Stimulated activated CD4-positive, alpha-beta T cell treated with anti-CD3 and anti-CD28 coated beads, Interleukin-2, amount 100 ng/mL, for 4 hours (primary cell): ENCODE data around the gene PCDHGB5.
"Not testable (repeated sequence)": the region's sequence is repeated elsewhere in the genome, so short reads cannot be mapped to it uniquely, and the experiment has no call there.

Experiments
- DNase-seq: peaks from one replicate; pipeline ENCODE4 v3.0.0-alpha.2; 2020; ENCODE audit warnings: low read depth

The PCDHGB5 gene

DNA sequence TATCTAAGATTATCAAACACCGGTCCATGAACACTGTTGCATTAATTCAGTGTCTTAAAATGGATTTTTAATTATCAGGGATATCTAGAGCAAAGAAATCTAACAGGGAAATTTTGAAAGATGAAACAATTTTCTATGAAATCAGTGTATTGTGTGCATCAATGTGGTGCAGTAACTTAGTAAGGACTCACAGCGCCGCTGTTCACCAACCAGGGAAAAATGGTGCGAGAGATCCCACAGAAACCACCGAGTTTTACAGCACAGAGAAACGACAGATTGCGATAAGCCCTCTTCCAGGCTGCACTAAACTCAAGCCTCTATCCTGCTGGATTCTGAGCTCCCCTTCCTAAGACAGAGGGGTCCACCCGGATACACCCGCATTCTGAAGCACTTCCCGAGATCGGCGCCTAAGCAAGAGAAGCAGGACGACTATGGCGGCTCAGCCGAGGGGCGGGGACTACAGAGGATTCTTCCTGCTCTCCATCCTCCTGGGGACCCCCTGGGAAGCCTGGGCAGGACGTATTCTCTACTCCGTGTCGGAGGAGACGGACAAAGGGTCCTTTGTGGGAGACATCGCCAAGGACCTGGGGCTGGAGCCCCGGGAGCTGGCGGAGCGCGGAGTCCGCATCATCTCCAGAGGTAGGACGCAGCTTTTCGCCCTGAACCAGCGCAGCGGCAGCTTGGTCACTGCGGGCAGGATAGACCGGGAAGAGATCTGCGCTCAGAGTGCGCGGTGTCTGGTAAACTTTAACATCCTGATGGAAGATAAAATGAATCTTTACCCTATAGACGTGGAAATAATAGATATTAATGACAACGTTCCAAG lies 15.1 kb upstream of the PCDHGB5 start, which contains the start of gene PCDHGA7:
TSS of gene PCDHGA7 (plus strand) at position 274 of the 826 bp plus-strand sequence. CDS start at position 432, 158 bp downstream.
- no peak for DNase-seq

GRCh38 chr5:141383345-141383744 lies 14.4 kb upstream of the PCDHGB5 start:
- DNase-seq: no peak

DNA sequence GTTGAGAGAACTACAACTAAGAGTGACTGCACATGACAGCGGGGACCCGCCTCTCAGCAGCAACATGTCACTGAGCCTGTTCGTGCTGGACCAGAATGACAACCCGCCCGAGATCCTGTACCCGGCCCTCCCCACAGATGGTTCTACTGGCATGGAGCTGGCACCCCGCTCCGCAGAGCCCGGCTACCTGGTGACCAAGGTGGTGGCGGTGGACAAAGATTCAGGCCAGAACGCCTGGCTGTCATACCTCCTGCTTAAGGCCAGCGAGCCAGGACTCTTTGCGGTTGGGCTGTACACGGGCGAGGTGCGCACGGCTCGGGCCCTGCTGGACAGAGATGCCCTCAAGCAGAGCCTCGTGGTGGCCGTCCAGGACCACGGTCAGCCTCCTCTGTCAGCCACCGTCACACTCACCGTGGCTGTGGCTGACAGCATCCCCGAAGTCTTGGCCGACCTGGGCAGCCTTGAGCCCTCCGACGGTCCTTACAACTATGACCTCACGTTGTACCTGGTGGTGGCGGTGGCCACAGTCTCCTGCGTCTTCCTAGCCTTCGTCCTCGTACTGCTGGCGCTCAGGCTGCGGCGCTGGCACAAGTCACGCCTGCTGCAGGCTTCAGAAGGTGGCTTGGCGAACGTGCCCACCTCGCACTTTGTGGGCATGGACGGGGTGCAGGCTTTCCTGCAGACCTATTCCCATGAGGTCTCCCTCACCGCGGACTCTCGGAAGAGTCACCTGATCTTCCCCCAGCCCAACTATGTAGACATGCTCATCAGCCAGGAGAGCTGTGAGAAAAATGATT lies 13.1 kb upstream of the PCDHGB5 start:
- DNase-seq: no peak

GRCh38 chr5:141387557-141388311 lies 10.0 kb upstream of the PCDHGB5 start, which contains the start of gene PCDHGB4:
Gene PCDHGB4, plus strand, starts transcription at chr5:141387698. Its CDS starts 187 bp downstream, at chr5:141387885.
- DNase-seq: not testable (repeated sequence)

- DNase-seq: no peak
These were observed 9.1 kb upstream of the PCDHGB5 start for GRCh38 chr5:141388661-141389060.

- DNase-seq: no peak
These were observed 8.3 kb upstream of the PCDHGB5 start for GRCh38 chr5:141389153-141390042.

DNA sequence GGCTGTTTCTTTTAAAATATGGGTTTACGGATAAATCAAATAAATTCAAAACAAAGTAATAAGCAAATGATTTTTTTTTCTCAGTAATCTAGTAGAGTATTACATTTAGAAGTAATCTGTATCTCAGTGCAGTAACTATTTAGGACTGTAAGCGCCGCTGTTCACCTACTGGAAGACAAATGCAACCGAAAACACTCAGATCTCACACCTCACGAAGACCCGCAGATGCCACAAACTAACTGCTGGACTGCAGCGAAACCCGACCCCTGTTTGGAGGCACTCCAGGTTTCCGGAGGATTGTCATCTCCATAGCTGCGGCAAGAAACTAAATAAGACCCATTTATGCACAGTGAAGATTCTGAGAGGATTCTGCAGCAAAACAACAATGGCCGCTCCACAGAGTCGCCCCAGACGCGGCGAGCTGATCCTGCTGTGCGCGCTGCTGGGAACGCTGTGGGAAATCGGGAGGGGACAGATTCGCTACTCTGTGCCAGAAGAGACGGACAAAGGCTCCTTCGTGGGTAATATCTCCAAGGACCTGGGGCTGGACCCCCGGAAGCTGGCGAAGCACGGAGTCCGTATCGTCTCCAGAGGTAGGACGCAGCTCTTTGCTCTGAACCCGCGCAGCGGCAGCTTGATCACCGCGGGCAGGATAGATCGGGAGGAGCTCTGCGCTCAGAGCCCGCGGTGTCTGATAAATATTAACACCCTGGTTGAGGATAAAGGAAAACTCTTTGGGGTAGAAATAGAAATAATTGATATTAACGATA lies 5.1 kb upstream of the PCDHGB5 start, which contains the start of gene PCDHGA8:
TSS of gene PCDHGA8 (plus strand) at position 205 of the 770 bp plus-strand sequence. CDS start at position 386, 181 bp downstream.
- DNase-seq: no peak

- DNase-seq: no peak
These were observed 4.5 kb upstream of the PCDHGB5 start for GRCh38 chr5:141393267-141393666.

- not testable (repeated sequence) for DNase-seq
These were observed 3.2 kb upstream of the PCDHGB5 start for GRCh38 chr5:141394401-141395187.

- no peak for DNase-seq
These were observed 861 bp downstream of the PCDHGB5 start for GRCh38 chr5:141398608-141399007.

DNA sequence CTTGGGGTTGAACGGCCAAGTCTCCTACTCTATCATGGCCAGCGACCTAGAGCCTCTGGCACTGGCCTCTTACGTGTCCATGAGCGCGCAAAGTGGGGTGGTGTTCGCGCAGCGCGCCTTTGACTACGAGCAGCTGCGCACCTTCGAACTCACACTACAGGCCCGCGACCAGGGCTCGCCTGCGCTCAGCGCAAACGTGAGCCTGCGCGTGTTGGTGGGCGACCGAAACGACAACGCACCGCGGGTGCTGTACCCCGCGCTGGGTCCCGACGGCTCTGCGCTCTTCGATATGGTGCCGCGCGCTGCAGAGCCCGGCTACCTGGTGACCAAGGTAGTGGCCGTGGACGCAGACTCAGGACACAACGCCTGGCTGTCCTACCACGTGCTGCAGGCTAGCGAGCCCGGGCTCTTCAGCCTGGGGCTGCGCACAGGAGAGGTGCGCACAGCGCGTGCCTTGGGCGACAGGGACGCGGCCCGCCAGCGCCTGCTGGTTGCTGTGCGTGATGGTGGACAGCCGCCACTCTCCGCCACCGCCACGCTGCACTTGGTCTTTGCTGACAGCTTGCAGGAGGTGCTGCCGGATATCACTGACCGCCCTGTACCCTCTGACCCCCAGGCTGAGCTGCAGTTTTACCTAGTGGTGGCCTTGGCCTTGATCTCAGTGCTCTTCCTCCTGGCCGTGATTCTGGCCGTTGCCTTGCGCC lies 2.0 kb downstream of the PCDHGB5 start:
- DNase-seq: no peak

- DNase-seq: no peak
These were observed 5.0 kb downstream of the PCDHGB5 start, which contains the start of gene PCDHGA9 for GRCh38 chr5:141402553-141403243. Gene PCDHGA9, plus strand, starts transcription at chr5:141402778. Its CDS starts 175 bp downstream, at chr5:141402953.

DNA sequence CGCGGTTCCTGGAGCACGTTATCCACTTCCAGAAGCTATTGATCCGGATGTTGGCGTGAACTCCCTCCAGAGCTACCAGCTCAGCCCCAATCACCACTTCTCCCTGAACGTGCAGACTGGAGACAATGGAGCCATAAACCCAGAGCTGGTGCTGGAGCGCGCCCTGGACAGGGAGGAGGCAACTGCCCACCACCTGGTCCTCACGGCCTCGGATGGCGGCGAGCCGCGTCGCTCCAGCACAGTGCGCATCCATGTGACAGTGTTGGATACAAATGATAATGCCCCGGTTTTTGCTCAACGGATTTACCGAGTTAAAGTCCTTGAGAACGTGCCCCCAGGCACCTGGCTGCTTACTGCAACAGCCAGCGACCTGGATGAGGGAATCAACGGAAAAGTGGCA lies 5.6 kb downstream of the PCDHGB5 start:
- DNase-seq: no peak

DNA sequence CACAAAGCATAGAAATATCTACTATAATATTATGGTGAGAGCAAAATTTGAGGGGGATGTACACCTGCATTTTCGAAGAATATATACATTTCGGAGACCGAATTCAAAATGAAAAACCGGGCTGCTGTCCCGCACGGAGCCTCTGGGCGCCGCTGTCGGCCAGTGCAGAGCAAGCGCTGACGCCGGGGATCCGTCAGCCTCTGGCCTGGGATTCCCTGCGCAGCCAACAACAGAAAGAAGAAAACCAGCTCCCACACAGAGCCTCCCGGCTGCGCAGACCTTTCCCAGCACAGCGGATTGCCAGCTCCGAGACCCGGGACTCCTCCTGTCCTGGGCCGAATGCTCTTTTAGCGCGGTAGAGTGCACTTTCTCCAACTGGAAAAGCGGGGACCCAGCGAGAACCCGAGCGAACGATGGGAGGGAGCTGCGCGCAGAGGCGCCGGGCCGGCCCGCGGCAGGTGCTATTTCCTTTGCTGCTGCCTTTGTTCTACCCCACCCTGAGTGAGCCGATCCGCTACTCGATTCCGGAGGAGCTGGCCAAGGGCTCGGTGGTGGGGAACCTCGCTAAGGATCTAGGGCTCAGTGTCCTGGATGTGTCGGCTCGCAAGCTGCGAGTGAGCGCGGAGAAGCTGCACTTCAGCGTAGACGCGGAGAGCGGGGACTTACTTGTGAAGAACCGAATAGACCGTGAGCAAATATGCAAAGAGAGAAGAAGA lies 10.2 kb downstream of the PCDHGB5 start, which contains the start of gene PCDHGB6:
TSS of gene PCDHGB6 (plus strand) at position 232 of the 716 bp plus-strand sequence. CDS start at position 414, 182 bp downstream.
- DNase-seq: not testable (repeated sequence)

DNA sequence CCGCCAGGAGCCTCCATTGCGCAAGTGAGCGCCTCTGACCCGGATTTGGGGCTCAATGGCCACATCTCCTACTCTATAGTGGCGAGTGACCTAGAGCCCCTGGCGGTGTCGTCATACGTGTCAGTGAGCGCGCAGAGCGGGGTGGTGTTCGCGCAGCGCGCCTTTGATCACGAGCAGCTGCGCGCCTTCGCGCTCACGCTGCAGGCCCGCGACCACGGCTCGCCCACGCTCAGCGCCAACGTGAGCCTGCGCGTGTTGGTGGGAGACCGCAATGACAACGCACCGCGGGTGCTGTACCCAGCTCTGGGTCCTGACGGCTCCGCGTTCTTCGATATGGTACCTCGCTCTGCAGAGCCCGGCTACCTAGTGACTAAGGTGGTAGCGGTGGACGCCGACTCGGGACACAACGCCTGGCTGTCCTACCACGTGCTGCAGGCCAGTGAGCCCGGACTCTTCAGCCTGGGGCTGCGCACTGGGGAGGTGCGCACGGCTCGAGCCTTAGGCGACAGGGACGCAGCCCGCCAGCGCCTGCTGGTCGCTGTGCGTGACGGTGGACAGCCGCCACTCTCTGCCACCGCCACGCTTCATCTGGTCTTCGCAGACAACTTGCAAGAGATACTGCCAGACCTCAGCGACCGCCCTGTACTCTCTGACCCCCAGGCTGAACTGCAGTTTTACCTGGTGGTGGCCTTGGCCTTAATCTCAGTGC lies 12.0 kb downstream of the PCDHGB5 start:
- DNase-seq: no peak

DNA sequence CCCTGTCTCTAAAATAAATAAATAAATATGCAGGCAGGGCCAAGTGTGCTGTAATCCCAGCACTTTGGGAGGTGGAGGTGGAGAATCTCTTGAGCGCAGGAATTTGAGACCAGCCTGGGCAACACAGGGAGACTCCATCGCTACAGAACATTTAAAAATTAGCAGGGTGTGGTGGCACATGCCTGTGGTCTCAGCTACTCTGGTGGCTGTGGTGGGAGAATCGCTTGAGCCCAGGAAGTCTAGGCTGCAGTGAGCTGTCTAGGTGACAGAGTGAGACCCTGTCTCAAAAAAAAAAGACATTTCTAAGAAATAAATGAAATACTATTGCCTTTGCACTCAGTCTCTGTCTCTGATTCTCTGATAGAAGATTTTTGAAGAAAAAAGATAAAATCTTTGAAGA lies 13.8 kb downstream of the PCDHGB5 start:
- no peak for DNase-seq
